Naive thymus-derived CD4-positive, alpha-beta T cell (primary cell): ENCODE data around the gene PXDC1. TPM values are rescaled to one million over a fixed set of nuclear protein-coding genes. Genes with fewer than 3 reads are reported as not detected.

ENCODE experiments used
- ATAC-seq: fragments of 150-1000 bp; cut with Tn5 transposase; 2 replicates; pipeline ENCODE4 v1.10.0; 2021; ENCODE audit warnings: mild to moderate bottlenecking, moderate library complexity
- CTCF ChIA-PET: fragments of 350-600 bp; sonication (Branson Sonifier 250); formaldehyde crosslinking; loops from one replicate; lab custom pipeline; 2021; ENCODE audit warnings: antibody characterized with exemption; lab: Charles Lee
- POLR2A ChIA-PET: fragments of 350-600 bp; sonication (Branson Sonifier 250); formaldehyde crosslinking; loops from one replicate; lab custom pipeline; 2021; ENCODE audit warnings: antibody characterized with exemption, inconsistent platforms; lab: Charles Lee
- DNase-seq, 9 donors: peaks; one replicate each; pipeline versions ENCODE4 v3.0.0 to v3.0.0-alpha.2; 2020 to 2022; ENCODE audit warnings: mixed read lengths in 1 of 9
- H3K27ac ChIP-seq: one replicate; pipeline ENCODE4 v1.7.0; 2013; ENCODE audit warnings: mild to moderate bottlenecking, low read depth, low read length, moderate library complexity
- H3K27me3 ChIP-seq, 2 donors: one replicate each; pipeline ENCODE4 v1.7.0; 2013; ENCODE audit warnings: low read length in 2 of 2, mild to moderate bottlenecking in 2 of 2, moderate library complexity in 2 of 2; ENCODE audit not compliant: control insufficient read depth in 2 of 2, insufficient read depth in 2 of 2
- H3K36me3 ChIP-seq, 3 experiments: 1 replicate in 2 of 3; 2 replicates in 1 of 3; pipeline ENCODE4 v1.7.0; 2013; ENCODE audit warnings: low read length in 3 of 3, mild to moderate bottlenecking in 3 of 3, moderate library complexity in 1 of 3; ENCODE audit not compliant: insufficient read depth in 3 of 3, control insufficient read depth in 2 of 3
- H3K4me1 ChIP-seq, 2 donors: one replicate each; pipeline ENCODE4 v1.7.0; 2013; ENCODE audit warnings: low read length in 2 of 2, mild to moderate bottlenecking in 2 of 2, moderate library complexity in 1 of 2; ENCODE audit not compliant: control insufficient read depth in 2 of 2, insufficient read depth in 2 of 2
- H3K4me3 ChIP-seq: 2 replicates; pipeline ENCODE4 v1.7.0; 2013; ENCODE audit warnings: mild to moderate bottlenecking, low read length
- H3K9me3 ChIP-seq, 3 experiments: 1 replicate in 2 of 3; 2 replicates in 1 of 3; pipeline ENCODE4 v1.7.0; 2013; ENCODE audit warnings: low read length in 3 of 3; ENCODE audit not compliant: control insufficient read depth in 2 of 3
- H3K27ac Mint-ChIP-seq, 9 donors: one replicate each; pipeline ENCODE4 v1.8.0; 2020 to 2022; ENCODE audit warnings: mixed read lengths in 9 of 9, mild to moderate bottlenecking in 8 of 9, moderate library complexity in 5 of 9, inconsistent platforms in 2 of 9
- H3K27me3 Mint-ChIP-seq, 5 donors: one replicate each; pipeline ENCODE4 v1.8.0; 2021 to 2022; ENCODE audit warnings: mixed read lengths in 5 of 5, mild to moderate bottlenecking in 1 of 5
- H3K36me3 Mint-ChIP-seq, 5 donors: one replicate each; pipeline ENCODE4 v1.8.0; 2020 to 2022; ENCODE audit warnings: mixed read lengths in 5 of 5, mild to moderate bottlenecking in 3 of 5, inconsistent platforms in 1 of 5
- H3K4me1 Mint-ChIP-seq, 7 donors: one replicate each; pipeline ENCODE4 v1.8.0; 2020 to 2022; ENCODE audit warnings: mixed read lengths in 7 of 7, mild to moderate bottlenecking in 3 of 7, inconsistent platforms in 1 of 7
- H3K4me3 Mint-ChIP-seq, 10 donors: one replicate each; pipeline ENCODE4 v1.8.0; 2020 to 2022; ENCODE audit warnings: mild to moderate bottlenecking in 10 of 10, mixed read lengths in 10 of 10, moderate library complexity in 6 of 10, inconsistent platforms in 2 of 10
- H3K9me3 Mint-ChIP-seq, 11 donors: one replicate each; pipeline ENCODE4 v1.8.0; 2020 to 2022; ENCODE audit warnings: mixed read lengths in 11 of 11, mild to moderate bottlenecking in 4 of 11, inconsistent platforms in 1 of 11, moderate library complexity in 1 of 11
- intact Hi-C, 2 donors: fragments of 100-400 bp; cut with micrococcal nuclease; formaldehyde crosslinking; loops; one replicate each; pipeline ENCODE4 v1.15.1; 2023
- polyA plus RNA-seq, 2 donors: library from polyadenylated mRNA; unstranded; fragments of 300-500 nt; fragmentation: Illumina TruSeq; gene quantifications; one replicate each; pipeline ENCODE4 v1.2.3, GENCODE V29; 2021
- total RNA-seq, 6 experiments: library from RNA in 5 of 6; stranded (reverse) in 5 of 6; gene quantifications; 1 replicate in 5 of 6; 2 replicates in 1 of 6; pipeline ENCODE4 v1.2.3 and lab custom pipeline; 2021 to 2026

The PXDC1 gene
- total RNA-seq (under 1 TPM; 0.29 to 0.68 (median 0.39) TPM), polyA plus RNA-seq (not detected), total RNA-seq (lab: John Stamatoyannopoulos, UW) (not detected)

- Mint-ChIP-seq H3K36me3 (no peaks in the 10 kb centered on the region), H3K4me1 (peaks cover 0 to 6% (median 4%) of the 10 kb centered on the region in 7 donors), H3K27ac (no peak within 1 kb of the TSS), H3K4me3 (peak within 1 kb of the TSS; percentile 56 to 82 (median 70)), H3K27me3 (peaks cover 38 to 71% (median 40%) of the 10 kb centered on the region in 5 donors), H3K9me3 (no peaks in the 10 kb centered on the region)
- POLR2A ChIA-PET = no interaction called here
- peak within 1 kb of the TSS; percentile 47 for H3K4me3 ChIP-seq
- peak; percentile 39 for ATAC-seq
- intact Hi-C loops = loop anchor here in 1 of 2 donors (5.0 kb wide), 1 partner anchor 386 kb away; the partner anchor contains the start of gene ECI2
- H3K27me3 ChIP-seq = peaks cover 7 to 9% of the 10 kb centered on the region in 2 donors
- DNase-seq = peak in 8 of 9 donors; percentile 26 to 43 (median 34)
- H3K36me3 ChIP-seq = no peaks in the 10 kb centered on the region
- no peak within 1 kb of the TSS for H3K27ac ChIP-seq
- CTCF ChIA-PET = no interaction called here
- H3K9me3 ChIP-seq = no peaks in the 10 kb centered on the region
- H3K4me1 ChIP-seq = no peaks in the 10 kb centered on the region
These were observed at the start of gene PXDC1 for GRCh38 chr6:3751077-3751729. Gene PXDC1, minus strand, starts transcription at chr6:3751713. Its CDS starts 182 bp downstream, at chr6:3751531.

GRCh38 chr6:3800850-3801591 lies 49.5 kb upstream of the PXDC1 start:
- intact Hi-C loops = no loop called here
- DNase-seq (no peak), ATAC-seq (no peak)
- Mint-ChIP-seq H3K36me3 (no peaks in the 10 kb centered on the region), H3K27ac (no peak overlapping the region), H3K4me1 (no peaks in the 10 kb centered on the region), H3K9me3 (peaks cover 0 to 2% (median 0%) of the 10 kb centered on the region in 11 donors), H3K4me3 (no peak overlapping the region), H3K27me3 (peaks cover 5 to 10% (median 5%) of the 10 kb centered on the region in 5 donors)
- ChIA-PET POLR2A (no interaction called here), CTCF (no interaction called here)
- Histone ChIP-seq H3K27me3 (no peaks in the 10 kb centered on the region), H3K9me3 (no peaks in the 10 kb centered on the region), H3K36me3 (no peaks in the 10 kb centered on the region), H3K27ac (no peak overlapping the region), H3K4me1 (no peaks in the 10 kb centered on the region), H3K4me3 (no peak overlapping the region)

- ATAC-seq (no peak), DNase-seq (no peak)
- Mint-ChIP-seq H3K27ac (no peak overlapping the region), H3K27me3 (peaks cover 0 to 7% (median 5%) of the 10 kb centered on the region in 5 donors), H3K9me3 (peaks cover 0 to 2% (median 0%) of the 10 kb centered on the region in 11 donors), H3K4me1 (no peaks in the 10 kb centered on the region), H3K4me3 (no peak overlapping the region), H3K36me3 (no peaks in the 10 kb centered on the region)
- intact Hi-C loops = no loop called here
- Histone ChIP-seq H3K9me3 (no peaks in the 10 kb centered on the region), H3K27me3 (no peaks in the 10 kb centered on the region), H3K27ac (no peak overlapping the region), H3K4me3 (no peak overlapping the region), H3K4me1 (no peaks in the 10 kb centered on the region), H3K36me3 (no peaks in the 10 kb centered on the region)
- POLR2A ChIA-PET = no interaction called here
- CTCF ChIA-PET = no interaction called here
These were observed 48.2 kb upstream of the PXDC1 start for GRCh38 chr6:3799719-3800118.

- H3K9me3 ChIP-seq = no peaks in the 10 kb centered on the region
- no peaks in the 10 kb centered on the region for H3K27me3 ChIP-seq
- Mint-ChIP-seq H3K36me3 (no peaks in the 10 kb centered on the region), H3K27me3 (peaks cover 0 to 7% (median 5%) of the 10 kb centered on the region in 5 donors), H3K4me1 (no peaks in the 10 kb centered on the region), H3K4me3 (no peak overlapping the region), H3K9me3 (peaks cover 0 to 2% (median 0%) of the 10 kb centered on the region in 11 donors), H3K27ac (no peak overlapping the region)
- ChIA-PET CTCF (no interaction called here), POLR2A (no interaction called here)
- intact Hi-C loops = no loop called here
- no peaks in the 10 kb centered on the region for H3K36me3 ChIP-seq
- H3K27ac ChIP-seq = no peak overlapping the region
- H3K4me3 ChIP-seq = no peak overlapping the region
- H3K4me1 ChIP-seq = no peaks in the 10 kb centered on the region
- no peak for ATAC-seq
- no peak for DNase-seq
These were observed 46.8 kb upstream of the PXDC1 start for GRCh38 chr6:3798055-3798919.

- peaks cover 0 to 7% (median 5%) of the 10 kb centered on the region in 5 donors for H3K27me3 Mint-ChIP-seq
- H3K9me3 Mint-ChIP-seq = peaks cover 0 to 2% (median 0%) of the 10 kb centered on the region in 11 donors
- no peaks in the 10 kb centered on the region for H3K4me1 Mint-ChIP-seq
- ChIA-PET POLR2A (no interaction called here), CTCF (interaction anchor here (0.9 kb wide), 1 partner anchor 19 kb away, joined by 3 read pairs; no protein-coding TSS in a partner anchor)
- DNase-seq (no peak), ATAC-seq (no peak)
- no peaks in the 10 kb centered on the region for H3K36me3 Mint-ChIP-seq
- intact Hi-C loops = no loop called here
- Histone ChIP-seq H3K4me3 (no peak overlapping the region), H3K36me3 (no peaks in the 10 kb centered on the region), H3K4me1 (no peaks in the 10 kb centered on the region), H3K9me3 (no peaks in the 10 kb centered on the region), H3K27me3 (no peaks in the 10 kb centered on the region), H3K27ac (no peak overlapping the region)
- H3K4me3 Mint-ChIP-seq = no peak overlapping the region
- no peak overlapping the region for H3K27ac Mint-ChIP-seq
These were observed 45.9 kb upstream of the PXDC1 start for GRCh38 chr6:3797231-3798054.

- no peaks in the 10 kb centered on the region for H3K36me3 ChIP-seq
These were observed 45.2 kb upstream of the PXDC1 start for GRCh38 chr6:3796719-3797041.

More at GRCh38 chr6:3796719-3797041, 45.2 kb upstream of the PXDC1 start:
- Histone ChIP-seq H3K4me1 (no peaks in the 10 kb centered on the region), H3K27me3 (no peaks in the 10 kb centered on the region), H3K27ac (no peak overlapping the region), H3K4me3 (no peak overlapping the region), H3K9me3 (no peaks in the 10 kb centered on the region)
- CTCF ChIA-PET = interaction anchor here (0.9 kb wide), 1 partner anchor 20 kb away, joined by 3 read pairs; no protein-coding TSS in a partner anchor
- intact Hi-C loops = no loop called here
- DNase-seq (no peak), ATAC-seq (no peak)
- H3K27me3 Mint-ChIP-seq = peaks cover 0 to 7% (median 5%) of the 10 kb centered on the region in 5 donors
- no peak overlapping the region for H3K4me3 Mint-ChIP-seq
- no peaks in the 10 kb centered on the region for H3K4me1 Mint-ChIP-seq
- peaks cover 0 to 2% (median 0%) of the 10 kb centered on the region in 11 donors for H3K9me3 Mint-ChIP-seq
- POLR2A ChIA-PET = no interaction called here
- H3K27ac Mint-ChIP-seq = no peak overlapping the region
- no peaks in the 10 kb centered on the region for H3K36me3 Mint-ChIP-seq
